Renal cortical epithelial cell (primary cell): ENCODE measurements around the gene DLG3. TPM values are rescaled to one million over a fixed set of nuclear protein-coding genes. Genes with fewer than 3 reads are reported as not detected.
"Not testable (repeated sequence)": the region's sequence is repeated elsewhere in the genome, so short reads cannot be mapped to it uniquely, and the experiment has no call there.

Experiments
- DNase-seq: peaks from one replicate; pipeline ENCODE4 v3.0.0-alpha.2; 2011; ENCODE audit warnings: low read depth
- total RNA-seq: library from RNA; depleted of rRNA; stranded (reverse); fragments of >200 nt; gene quantifications from 2 replicates; pipeline ENCODE4 v1.2.3, GENCODE V29; 2014

Gene DLG3
- total RNA-seq, 1 donor from 2014 or later: 33.5 TPM

DNA sequence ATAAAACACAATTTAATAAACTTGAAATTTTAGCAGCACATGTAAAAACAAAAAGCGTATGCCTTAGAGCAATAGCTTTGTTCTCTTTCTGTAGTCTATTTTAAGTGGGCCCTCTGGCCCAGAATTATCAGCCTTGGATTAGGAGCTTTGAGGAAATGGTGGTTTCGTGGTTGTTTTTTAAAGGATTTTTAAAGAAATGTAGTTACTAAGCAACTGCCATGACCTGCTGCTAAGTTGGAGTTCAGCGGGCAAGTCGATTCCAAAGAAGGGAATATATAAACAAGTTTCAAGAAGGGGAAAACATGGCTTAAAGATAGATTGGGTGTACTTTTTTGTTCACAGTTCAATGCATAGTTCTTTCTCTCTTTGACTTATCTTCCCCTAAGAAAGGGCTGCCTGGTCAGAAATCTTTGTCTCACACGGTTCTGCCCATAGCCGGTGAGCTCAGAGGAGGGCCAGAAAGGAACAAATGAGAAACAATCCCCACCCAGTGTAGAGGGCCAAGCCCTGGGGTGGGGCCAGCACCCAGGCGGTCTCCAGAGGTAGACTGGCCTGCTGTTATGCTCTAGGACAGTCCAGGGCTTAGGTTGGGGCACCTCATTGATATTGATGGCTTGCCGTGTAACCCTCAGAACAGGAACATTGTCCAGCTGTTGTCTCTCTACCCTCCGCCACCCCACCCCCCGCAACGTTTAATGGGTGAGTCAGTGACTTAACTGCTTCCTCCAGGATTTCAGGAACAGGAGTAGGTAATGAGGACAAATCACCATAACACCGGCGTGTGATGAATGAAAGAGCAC lies 32.5 kb downstream of the DLG3 start:
- DNase-seq: peak; percentile 82

DNA sequence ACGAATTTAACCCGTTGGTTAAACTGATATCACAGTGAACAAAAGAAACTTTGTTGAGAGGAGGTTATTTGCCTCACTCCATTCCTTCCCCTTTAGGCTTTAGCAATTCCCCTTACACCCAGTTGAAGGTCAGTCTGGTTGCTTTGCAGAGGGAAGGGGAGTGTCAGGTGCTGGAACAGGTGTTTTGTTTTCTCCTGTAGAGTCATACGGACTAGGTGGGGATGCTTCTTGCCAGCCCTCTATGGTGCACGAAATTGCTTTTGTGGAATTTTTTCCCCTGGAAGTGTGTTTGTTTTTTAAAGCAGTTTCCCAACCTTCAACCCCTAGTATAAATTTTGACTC lies 33.1 kb downstream of the DLG3 start:
- DNase-seq: no peak

DNA sequence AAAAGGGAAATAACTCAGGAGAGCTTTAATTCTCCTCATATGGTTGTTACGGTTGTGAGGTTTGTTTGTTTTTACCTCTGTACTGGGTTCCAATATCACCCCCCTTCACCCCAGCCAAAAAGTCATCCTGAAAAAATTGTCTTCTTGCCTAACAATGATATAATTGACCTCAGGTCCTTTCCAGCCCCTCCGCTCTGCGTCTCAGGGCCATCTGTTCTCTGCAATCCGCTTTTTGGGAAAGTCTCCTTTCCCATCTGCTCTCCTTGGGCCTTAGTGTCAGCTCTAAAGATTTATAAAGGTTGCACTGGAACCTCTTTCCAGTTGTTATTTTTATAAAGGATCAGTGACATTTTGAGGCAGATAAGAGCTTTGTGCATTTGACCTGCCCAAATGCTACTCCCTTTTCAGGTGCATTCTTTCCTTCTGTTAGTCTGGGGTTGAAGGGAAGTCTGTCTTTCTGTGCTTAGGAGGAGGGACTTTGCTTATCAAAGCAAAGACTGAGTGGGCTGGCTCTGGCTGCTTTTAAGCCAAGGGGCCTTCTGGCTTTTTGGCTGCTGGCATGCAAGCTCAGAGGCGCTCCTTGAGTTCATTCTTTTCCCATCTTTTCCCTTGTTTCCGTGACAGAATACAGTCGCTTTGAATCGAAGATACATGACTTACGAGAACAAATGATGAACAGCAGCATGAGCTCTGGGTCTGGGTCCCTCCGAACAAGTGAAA lies 34.1 kb downstream of the DLG3 start:
- DNase-seq: no peak

DNA sequence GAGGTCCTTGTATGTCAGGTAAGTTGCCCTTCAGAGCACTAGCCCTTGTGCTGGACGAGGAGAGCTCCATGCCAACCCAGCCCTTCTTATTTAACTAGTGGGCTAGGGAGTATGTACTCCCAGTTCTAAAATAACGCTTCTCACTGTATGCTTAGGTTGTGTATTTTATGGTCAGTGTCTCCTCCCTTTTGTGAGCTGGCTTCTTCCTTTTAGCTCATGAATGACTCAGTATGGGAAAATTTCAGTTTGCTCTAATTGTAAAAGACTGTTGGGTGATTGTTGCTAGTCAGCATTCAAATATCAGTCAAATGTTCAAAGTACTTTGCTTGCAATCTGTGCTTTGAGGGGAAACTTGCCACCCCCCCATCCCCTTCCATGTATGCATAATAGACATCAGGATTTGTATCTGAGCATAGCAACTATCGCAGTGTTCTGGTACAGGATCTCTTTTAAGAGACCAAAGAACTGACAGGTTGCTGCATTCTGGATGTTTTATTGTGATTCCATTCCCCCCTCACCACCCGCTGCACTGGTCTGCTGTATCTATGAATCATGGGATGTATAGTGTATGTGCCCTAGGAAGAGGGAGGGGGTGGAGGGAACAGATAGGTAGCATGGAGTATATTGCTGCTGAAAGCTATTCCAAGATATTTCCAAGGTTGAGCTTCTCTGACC lies 34.7 kb downstream of the DLG3 start:
- DNase-seq: peak; percentile 81

DNA sequence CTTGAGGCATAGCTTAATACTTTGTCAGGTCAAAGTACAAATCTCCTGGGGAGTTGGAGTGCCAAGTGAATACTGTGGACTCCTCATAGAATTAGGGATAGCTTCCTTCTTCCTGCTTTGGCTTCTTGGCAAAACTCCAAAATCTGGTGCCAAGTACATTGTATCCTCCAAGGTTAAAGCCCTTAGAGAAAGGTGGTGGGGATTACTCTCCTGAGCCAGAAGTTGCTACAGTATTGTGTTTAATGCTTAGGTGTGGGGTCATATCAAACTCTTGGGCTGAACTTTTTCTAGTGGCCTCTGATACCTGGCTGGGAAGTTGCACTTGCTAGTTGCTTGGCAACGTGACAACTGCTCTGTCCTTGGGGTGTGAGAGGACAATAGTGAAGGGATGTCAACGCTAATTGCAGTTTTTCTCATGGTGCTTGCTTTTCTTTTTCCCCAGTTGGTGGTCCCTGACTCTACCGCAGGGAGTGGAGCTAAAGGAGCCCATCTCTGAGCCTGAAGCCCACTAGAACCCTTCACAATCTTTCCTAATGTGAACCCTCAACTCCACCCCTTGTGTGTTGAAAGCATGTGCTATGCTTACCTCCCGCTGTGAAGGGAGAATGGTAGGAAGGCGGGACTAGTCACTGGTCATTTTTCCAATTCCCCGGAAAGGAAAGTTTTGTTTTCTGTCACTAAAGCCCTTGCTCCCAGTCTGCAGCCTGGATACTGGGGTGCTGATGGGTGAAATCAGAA lies 35.5 kb downstream of the DLG3 start:
- DNase-seq: peak; percentile 41

DNA sequence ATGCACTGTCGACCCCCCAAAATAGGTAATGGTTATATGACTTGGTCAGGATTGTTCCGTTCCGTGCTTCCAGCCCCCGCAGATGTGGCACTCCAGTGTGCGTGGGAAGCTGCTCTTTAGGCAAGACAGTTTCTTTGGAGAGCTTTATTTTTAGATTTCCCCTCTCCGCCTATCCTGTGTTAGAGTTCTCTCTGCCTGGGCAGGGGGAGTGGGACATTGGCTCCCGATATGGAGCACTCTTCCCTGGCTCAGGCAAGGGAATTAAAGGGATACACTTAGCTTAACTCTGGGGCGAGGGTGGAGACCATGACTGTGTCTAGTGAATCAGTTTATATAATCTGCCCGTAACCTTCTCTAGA lies 36.0 kb downstream of the DLG3 start:
- DNase-seq: no peak

DNA sequence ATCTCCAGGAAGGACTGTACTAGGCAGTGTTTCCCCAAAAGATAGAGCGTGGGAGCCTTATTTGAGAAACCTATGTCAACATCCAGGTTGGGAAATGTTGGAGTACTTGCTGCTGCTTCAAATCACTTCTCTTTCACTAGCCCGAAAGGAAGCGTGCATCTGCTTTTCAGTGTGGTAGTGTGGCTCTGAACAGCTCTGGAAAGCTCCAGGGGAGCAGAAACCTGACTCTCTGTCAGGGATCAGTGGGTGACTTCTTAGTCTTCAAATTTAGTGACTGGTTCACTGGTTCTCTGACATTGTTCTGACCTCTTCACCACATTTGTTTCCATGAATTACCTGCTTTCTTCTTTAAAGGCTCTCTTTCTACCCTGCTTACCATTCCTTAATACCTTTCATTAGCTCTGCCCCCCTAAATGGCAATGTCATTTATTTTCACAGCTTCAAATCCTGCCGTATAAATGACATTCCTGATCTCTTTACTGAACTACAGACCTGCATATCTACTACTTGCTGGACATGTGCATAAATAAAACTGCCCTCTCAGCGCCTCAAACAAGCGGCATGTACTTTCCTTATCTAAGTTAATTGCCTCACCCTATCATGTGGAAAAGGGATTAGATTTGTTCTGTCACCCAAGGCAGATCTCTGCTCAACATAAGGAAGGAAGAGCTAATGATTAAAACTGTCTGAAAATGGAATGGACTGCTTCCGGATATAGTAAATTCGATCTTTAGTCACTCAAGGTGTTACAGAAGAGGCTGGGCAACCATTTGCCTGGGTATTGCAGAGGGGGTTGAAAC lies 37.0 kb downstream of the DLG3 start:
- peak; percentile 70 for DNase-seq

DNA sequence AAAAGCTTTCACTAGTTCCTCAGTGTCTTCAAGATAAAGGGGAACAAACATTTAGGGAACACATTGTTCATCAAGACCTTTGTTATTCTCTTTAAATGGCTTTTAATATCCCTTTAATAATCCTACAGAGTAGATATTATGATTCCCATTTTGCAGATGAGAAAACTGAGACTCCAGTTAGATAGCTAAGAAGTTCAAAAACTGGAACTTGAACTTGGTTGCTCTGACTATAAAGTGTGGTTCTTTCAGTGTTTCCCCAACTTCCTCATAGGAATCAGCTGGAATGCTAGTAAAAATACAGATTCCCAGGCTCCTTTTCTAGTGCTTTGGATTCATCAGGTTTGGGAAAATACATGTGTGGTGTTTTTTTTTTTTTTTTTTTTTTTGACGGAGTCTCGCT lies 37.7 kb downstream of the DLG3 start:
- DNase-seq: no peak

DNA sequence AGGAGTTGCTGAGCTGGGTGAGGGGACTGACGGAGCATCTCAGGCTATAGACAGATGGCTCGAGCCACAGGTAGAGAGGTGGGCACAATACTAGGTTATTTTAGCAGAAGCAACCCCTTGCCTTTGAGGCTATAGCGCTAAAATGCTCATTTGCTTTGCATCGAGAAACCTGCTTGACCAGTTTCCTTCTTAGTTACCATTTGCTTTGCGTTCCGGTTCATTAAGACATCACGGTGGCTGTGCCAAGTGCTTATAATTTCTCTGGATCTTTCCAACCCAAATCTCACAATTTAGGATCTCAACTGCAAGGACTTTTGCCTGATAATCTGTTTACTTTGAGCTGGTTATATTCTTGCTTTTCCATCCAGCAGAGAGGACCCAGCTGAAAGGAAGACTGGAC lies 40.8 kb downstream of the DLG3 start:
- no peak for DNase-seq

DNA sequence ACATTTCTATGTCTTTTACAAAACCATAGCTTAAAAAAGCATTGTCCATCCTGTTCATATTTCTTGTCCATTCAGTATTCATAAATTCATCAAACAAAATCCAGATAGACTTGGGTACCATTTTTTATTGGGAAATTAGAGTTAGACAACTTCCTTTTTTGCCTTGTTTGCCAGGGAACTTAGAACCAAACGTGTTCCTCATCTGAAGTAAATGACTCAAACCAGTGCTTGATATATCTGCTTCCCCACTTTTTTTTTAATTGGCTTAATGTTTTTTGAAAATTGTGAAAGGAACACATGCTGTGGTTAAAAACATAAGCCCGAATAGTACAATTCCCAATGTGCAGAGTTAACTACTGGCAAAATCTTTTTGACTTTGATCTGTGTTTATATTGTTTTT lies 44.2 kb downstream of the DLG3 start:
- no peak for DNase-seq

DNA sequence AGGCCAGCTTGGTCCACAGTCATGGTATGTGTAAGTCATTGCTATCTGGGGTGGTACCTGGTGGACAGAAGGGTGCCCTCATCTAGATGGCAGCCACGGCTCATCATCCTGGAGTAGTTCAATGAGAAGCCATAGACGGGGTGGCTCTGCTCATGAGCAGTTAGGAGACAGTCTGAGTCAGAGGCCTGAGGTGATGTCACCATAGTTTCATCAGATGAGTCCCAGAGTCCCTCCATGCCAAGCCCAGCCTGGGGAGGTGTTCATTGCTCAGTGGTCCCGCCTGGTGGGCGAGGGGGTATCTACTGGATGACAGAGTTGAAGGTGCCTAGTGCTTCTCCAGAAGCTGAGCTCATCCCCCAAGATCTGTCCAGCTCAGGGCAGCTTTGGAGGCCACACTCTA lies 49.8 kb downstream of the DLG3 start:
- DNase-seq: no peak

DNA sequence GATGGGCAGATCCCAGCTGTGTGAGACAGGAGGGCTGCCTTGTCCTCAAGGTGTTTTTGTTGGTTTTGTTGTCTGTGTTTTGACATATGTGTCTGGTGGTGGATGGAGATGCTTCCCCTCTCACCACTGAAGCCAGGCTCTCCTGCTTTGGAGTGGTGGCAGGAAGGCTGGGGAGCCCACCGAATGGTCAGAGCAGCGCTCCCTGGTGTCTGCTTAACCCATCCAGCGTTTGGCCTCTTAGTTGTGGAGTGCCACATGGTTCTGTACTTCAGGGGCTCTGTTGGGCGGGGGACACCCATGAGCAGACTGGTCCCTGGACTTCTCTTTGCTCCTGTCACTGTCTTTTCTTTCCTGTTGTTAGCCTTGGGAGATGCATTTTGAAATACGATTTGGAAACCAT lies 51.9 kb downstream of the DLG3 start:
- no peak for DNase-seq

DNA sequence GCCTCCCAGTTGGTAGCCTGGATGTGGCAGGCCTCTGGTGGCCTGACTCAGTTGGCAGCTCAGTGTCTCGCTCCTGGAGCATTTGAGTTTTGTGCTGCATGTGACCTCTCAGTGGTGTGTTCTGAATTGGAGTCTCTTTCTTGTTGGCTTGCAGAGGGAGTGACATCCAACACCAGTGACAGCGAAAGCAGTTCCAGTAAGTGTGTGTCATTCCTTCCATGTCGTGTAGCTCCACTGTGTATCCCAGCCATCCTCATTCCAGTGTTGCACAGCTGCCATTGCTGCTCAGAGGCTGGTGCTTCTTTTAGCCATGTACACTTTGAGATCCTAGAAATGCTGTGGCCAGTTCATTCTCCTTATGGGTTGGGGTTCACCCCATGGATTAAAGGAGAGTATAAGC lies 52.4 kb downstream of the DLG3 start:
- no peak for DNase-seq

DNA sequence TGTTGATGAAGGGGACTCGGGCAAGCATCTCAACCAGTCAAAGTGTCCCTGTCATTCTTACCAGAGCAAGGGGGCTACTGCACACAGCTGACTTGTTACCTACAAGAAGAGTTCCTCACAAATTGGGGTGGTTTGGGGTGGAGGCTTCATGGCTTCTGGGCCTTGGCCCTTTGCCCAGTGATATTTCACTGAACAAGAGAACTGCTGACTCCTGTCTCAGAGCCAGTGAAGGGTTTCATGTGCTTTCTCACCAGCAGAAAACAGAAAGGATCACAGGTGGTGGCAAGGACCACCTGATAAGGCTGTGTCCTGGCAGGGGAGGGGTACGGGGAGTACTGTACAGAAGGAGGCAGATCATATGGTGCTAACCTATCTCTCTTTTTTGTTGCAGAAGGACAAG lies 53.5 kb downstream of the DLG3 start:
- no peak for DNase-seq

DNA sequence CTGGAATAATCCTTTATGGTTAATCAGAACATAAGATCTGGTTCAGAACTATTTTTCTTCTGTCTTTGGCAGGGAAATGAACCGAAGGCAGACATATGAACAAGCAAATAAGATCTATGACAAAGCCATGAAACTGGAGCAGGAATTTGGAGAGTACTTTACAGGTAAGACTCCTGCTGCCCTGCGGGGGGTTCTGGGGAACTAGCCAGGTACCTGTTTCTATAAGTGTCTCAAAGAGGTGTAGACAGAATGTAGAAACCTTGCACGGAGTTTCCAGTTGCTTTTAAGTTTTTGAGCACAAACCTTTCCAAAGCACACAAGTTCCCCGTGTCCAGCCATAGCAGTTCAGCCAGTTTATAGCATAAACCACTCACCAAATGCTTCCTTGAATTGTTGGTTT lies 56.2 kb downstream of the DLG3 start:
- DNase-seq: no peak

DNA sequence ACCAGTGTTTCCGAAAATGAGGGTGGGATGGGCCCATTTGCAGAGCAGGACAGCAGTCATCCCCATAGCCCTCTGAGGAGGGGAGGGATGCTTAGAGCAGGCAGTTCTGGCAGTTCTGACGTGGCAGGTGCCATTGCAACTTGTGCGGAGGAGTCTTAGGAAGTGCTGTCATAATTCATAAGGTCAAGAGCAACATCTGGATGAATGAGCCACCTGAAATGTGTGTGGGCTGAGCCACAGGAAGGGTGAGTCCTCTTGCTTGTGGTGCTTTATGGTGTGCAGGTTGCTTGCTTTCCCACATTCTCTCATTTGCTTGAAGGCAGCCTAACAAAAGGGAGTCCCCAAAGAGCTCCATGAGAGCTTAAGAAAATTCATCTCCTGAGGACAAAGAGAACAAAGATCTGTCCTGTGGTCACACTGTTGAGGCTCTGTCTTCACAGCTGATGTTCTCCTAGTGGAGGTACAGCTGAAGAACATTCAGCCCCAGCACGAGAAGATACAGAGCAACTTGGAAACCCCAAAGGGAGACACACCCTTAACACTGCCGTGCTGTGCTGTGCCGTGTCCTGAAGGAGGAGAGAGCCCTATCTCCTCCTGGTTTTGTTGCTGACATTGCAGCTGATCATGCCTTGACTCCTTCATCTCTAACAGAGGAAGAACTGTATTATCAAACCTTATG lies 60.3 kb downstream of the DLG3 start:
- no peak for DNase-seq

DNA sequence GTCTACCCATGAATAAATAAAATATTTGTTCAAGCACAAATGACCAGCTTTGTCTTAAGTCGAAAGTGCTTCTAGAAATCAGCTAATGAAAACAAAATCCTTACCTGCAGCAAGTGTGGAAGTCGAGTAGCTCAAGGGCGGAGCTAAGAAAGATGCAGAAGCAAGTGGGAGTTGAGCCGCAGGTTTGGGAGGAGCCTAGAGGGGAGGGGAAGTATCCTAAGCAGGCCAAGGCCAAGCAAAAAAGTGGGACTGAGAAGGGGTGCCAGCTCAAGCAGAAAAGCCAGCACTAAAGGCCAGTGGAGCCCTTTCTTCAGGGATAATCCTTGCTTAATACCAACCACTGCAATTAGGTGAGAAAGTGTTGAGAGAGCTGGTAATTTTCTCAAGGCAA lies 60.8 kb downstream of the DLG3 start:
- DNase-seq: no peak

DNA sequence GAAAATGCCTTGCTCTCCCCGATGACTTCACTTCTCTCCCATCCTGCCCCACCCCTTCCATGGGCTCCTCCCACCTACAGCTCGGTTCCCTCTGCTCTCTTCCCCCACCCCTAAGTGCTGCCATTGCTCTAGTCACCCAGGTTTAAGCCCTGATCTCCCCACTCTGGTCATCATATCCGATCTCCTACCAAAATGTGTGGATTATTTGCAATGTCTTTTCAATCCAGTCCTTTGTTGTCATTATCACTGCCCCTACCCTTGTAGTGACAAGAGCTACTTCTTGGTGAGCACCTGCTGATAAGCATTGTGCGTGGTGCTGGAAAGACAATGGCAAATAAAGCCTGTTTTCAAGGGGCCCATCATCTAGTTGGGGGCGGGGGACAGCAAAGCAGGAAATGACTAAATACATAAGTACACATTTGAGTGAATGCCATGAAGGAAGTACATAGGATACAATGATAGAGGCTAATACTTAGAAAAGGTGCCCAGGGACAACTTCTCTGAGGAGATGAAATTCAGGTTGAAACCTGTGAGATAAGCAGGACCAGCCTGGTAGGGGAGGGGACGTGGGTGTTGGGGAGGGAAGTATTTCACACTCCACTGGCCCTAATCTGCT lies 63.8 kb downstream of the DLG3 start:
- DNase-seq: no peak

DNA sequence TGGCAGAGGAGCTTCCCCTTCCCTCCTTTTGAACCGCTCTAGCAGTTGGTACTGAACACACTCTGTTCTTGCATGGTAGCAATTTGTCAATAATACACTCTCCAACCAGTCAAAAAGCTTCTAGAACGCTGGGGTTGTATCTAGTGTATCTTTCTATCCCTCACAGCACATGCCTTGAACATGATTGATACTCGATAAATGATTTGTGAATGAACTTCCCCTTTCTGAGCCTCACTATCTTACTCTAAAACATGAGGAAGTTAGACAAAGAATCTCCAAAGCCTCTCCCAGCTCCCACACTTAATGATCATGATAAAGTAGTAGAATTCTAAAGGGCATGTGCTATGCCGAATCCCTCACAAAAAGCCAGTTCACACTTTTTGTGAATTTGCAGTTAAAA lies 64.4 kb downstream of the DLG3 start:
- DNase-seq: no peak

DNA sequence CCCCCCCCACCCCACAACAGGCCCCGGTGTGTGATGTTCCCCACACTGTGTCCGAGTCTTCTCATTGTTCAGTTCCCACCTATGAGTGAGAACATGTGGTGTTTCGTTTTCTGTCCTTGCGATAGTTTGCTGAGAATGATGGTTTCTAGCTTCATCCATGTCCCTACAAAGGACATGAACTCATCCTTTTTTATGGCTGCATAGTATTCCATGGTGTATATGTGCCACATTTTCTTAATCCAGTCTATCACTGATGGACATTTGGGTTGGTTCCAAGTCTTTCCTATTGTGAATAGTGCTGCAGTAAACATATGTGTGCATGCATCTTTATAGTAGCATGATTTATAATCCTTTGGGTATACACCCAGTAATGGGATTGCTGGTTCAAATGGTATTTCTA lies 70.6 kb downstream of the DLG3 start:
- not testable (repeated sequence) for DNase-seq

DNA sequence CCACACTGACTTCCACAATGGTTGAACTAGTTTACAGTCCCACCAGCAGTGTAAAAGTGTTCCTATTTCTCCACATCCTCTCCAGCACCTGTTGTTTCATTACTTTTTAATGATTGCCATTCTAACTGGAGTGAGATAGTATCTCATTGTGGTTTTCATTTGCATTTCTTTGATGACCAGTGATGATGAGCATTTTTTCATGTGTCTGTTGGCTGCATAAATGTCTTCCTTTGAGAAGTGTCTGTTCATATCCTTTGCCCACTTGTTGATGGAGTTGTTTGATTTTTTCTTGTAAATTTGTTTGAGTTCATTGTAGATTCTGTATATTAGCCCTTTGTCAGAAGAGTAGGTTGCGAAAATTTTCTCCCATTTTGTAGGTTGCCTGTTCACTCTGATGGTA lies 71.1 kb downstream of the DLG3 start:
- not testable (repeated sequence) for DNase-seq
